DOHH2 (cell line): ENCODE data around the gene EN1.

Source experiments
- EZH2phosphoT487 ChIP-seq: fragments of 200-600 bp; sonication (generic); IDR thresholded peaks from 2 replicates; pipeline ENCODE4 v1.6.1; 2017; ENCODE audit warnings: borderline replicate concordance, mild to moderate bottlenecking, antibody characterized with exemption, low read length, moderate library complexity, mixed read lengths
- TF ChIP-seq, protein P1 (sequence below): fragments of 200-600 bp; sonication (generic); IDR thresholded peaks from one replicate; pipeline ENCODE4 v1.5.1; 2014; ENCODE audit warnings: antibody characterized with exemption, mild to moderate bottlenecking, low read depth, low read length; ENCODE audit not compliant: poor library complexity, severe bottlenecking

DNA sequence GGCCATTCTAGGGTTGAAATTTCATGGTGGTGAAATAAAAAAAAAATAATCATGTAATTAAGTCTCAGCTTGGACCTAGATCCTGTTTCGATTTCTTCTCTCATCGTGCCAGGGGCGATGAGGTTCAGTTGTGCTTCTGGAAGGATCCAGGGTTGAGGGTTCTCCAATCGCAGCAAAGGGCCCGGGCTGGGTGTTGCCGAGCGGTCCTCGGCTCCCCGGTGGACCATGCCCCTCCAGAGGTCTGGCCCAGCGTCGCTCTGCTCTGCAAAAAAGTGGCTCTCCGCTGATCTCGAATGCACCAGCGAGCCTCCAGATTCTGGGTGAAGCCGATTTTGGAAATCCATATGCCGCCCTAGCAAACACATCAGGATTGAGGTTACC, 39.0 kb downstream of the EN1 start:
- TF ChIP-seq, protein P1, sequence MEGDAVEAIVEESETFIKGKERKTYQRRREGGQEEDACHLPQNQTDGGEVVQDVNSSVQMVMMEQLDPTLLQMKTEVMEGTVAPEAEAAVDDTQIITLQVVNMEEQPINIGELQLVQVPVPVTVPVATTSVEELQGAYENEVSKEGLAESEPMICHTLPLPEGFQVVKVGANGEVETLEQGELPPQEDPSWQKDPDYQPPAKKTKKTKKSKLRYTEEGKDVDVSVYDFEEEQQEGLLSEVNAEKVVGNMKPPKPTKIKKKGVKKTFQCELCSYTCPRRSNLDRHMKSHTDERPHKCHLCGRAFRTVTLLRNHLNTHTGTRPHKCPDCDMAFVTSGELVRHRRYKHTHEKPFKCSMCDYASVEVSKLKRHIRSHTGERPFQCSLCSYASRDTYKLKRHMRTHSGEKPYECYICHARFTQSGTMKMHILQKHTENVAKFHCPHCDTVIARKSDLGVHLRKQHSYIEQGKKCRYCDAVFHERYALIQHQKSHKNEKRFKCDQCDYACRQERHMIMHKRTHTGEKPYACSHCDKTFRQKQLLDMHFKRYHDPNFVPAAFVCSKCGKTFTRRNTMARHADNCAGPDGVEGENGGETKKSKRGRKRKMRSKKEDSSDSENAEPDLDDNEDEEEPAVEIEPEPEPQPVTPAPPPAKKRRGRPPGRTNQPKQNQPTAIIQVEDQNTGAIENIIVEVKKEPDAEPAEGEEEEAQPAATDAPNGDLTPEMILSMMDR, result no peak
- TF ChIP-seq EZH2phosphoT487, result no peak
